SK-N-MC (cell line): ENCODE results near the gene SMO.

Experiments used
- EZH2 ChIP-seq: fragments of 200-600 bp; sonication (generic); IDR thresholded peaks from one replicate; pipeline ENCODE4 v1.6.1; 2017; ENCODE audit warnings: antibody characterized with exemption
- POLR2AphosphoS5 ChIP-seq: IDR thresholded peaks from 2 replicates; pipeline ENCODE4 v1.6.1; 2012; ENCODE audit warnings: mild to moderate bottlenecking, low read depth, low read length, borderline replicate concordance

GRCh38 chr7:129149511-129149910 lies 38.9 kb upstream of the SMO start:
- TF ChIP-seq EZH2 (no peak), POLR2AphosphoS5 (no peak)
